Endothelial cell of umbilical vein (primary cell): ENCODE measurements around the gene PRKAR1B. TPM values are rescaled to one million over a fixed set of nuclear protein-coding genes. Genes with fewer than 3 reads are reported as not detected.

ENCODE experiments used
- BruUV-seq: library from RNA; stranded (reverse); fragments of 400-500 nt; replicated peaks from 2 replicates; lab custom pipeline; 2021; lab: Mats Ljungman, UMichigan
- CTCF ChIA-PET: fragments of 300-600, 350-600 bp; sonication (Branson Sonifier 250); formaldehyde crosslinking; loops from one replicate; lab custom pipeline; 2021; ENCODE audit warnings: antibody characterized with exemption, inconsistent platforms; lab: Charles Lee
- POLR2A ChIA-PET: fragments of 300-600, 350-600 bp; sonication (Branson Sonifier 250); formaldehyde crosslinking; loops from one replicate; lab custom pipeline; 2021; ENCODE audit warnings: antibody characterized with exemption, inconsistent platforms; lab: Charles Lee
- DNase-seq: peaks from one replicate; pipeline ENCODE4 v3.0.0-alpha.2; 2011; ENCODE audit warnings: low read depth, low spot score
- FAIRE-seq: peaks from 2 replicates; lab custom pipeline; 2011; peaks lifted over from hg19 to GRCh38; lab: Jason Lieb, UNC
- H2AFZ ChIP-seq: 2 replicates; pipeline ENCODE4 v1.6.0; 2012; ENCODE audit warnings: low read depth, low read length, control low read depth, inconsistent platforms
- H3K27ac ChIP-seq: 2 replicates; pipeline ENCODE4 v1.5.1; 2011; ENCODE audit warnings: low read depth, mild to moderate bottlenecking, control low read depth, low read length, moderate library complexity; ENCODE audit not compliant: insufficient read depth
- H3K27me3 ChIP-seq, 2 experiments: 2 replicates each; pipeline versions ENCODE4 v1.6.0 to v1.6.1; 2011; ENCODE audit warnings: low read length in 2 of 2, mixed read lengths in 1 of 2; ENCODE audit not compliant: control insufficient read depth in 2 of 2, insufficient read depth in 2 of 2
- H3K36me3 ChIP-seq, 2 experiments: 2 replicates in 1 of 2; 3 replicates in 1 of 2; pipeline ENCODE4 v1.5.1; 2011; ENCODE audit warnings: low read length in 2 of 2, mild to moderate bottlenecking in 1 of 2, moderate library complexity in 1 of 2; ENCODE audit not compliant: control insufficient read depth in 2 of 2, insufficient read depth in 2 of 2; ENCODE audit errors: extremely low read depth in 1 of 2
- H3K4me1 ChIP-seq: 3 replicates; pipeline ENCODE4 v1.5.1; 2011; ENCODE audit warnings: mild to moderate bottlenecking, low read length; ENCODE audit not compliant: control insufficient read depth, insufficient read depth; ENCODE audit errors: extremely low read depth
- H3K4me2 ChIP-seq: 2 replicates; pipeline ENCODE4 v1.6.1; 2011; ENCODE audit warnings: low read length, control low read depth, mixed read lengths; ENCODE audit not compliant: insufficient read depth
- H3K4me3 ChIP-seq, 3 experiments: fragments of 200-600 bp in 1 of 3; sonication (generic), shearing (Covaris generic) in 1 of 3; replicated peaks in 1 of 3; 2 replicates each; pipeline ENCODE4 v1.5.1; 2011 to 2016; ENCODE audit warnings: control low read depth in 3 of 3, low read length in 3 of 3, mild to moderate bottlenecking in 2 of 3, inconsistent platforms in 1 of 3, low read depth in 1 of 3, moderate library complexity in 1 of 3; ENCODE audit not compliant: insufficient read depth in 1 of 3
- H3K79me2 ChIP-seq: 2 replicates; pipeline ENCODE4 v1.6.0; 2012; ENCODE audit warnings: low read length, inconsistent platforms; ENCODE audit not compliant: control insufficient read depth, insufficient read depth
- H3K9ac ChIP-seq: replicated peaks from 2 replicates; pipeline ENCODE3; 2011; ENCODE audit warnings: low read length, control low read depth; ENCODE audit not compliant: insufficient read depth; ENCODE audit errors: extremely low read depth
- H3K9me1 ChIP-seq: replicated peaks from 3 replicates; pipeline ENCODE4 v1.6.0; 2011; ENCODE audit warnings: mild to moderate bottlenecking, low read length; ENCODE audit not compliant: control insufficient read depth, insufficient read depth; ENCODE audit errors: extremely low read depth
- H3K9me3 ChIP-seq: replicated peaks from 2 replicates; pipeline ENCODE4 v1.5.1; 2012; ENCODE audit warnings: low read length, inconsistent platforms; ENCODE audit not compliant: control insufficient read depth, insufficient read depth
- H4K20me1 ChIP-seq: replicated peaks from 2 replicates; pipeline ENCODE3; 2011; ENCODE audit warnings: mild to moderate bottlenecking, low read length; ENCODE audit not compliant: control insufficient read depth, insufficient read depth; ENCODE audit errors: extremely low read depth
- EZH2 ChIP-seq: IDR thresholded peaks from 2 replicates; pipeline ENCODE4 v1.6.1; 2012; ENCODE audit warnings: borderline replicate concordance, low read depth, mild to moderate bottlenecking, moderate library complexity, low read length, inconsistent platforms; ENCODE audit not compliant: severe bottlenecking
- FOS ChIP-seq: IDR thresholded peaks from 2 replicates; pipeline ENCODE4 v1.6.1; 2011; ENCODE audit warnings: mild to moderate bottlenecking, low read length, moderate library complexity, borderline replicate concordance; ENCODE audit not compliant: insufficient read depth
- GATA2 ChIP-seq: IDR thresholded peaks from 2 replicates; pipeline ENCODE4 v1.7.0; 2011; ENCODE audit warnings: low read depth, mild to moderate bottlenecking, moderate library complexity, mixed read lengths, low read length; ENCODE audit not compliant: insufficient read length, insufficient read depth
- JUN ChIP-seq: IDR thresholded peaks from 2 replicates; pipeline ENCODE4 v1.6.1; 2011; ENCODE audit warnings: borderline replicate concordance, low read depth; ENCODE audit not compliant: insufficient read length, insufficient read depth
- MYC ChIP-seq: IDR thresholded peaks from one replicate; pipeline ENCODE4 v1.6.1; 2011; ENCODE audit warnings: mild to moderate bottlenecking, low read depth, low read length
- POLR2A ChIP-seq: IDR thresholded peaks from 2 replicates; pipeline ENCODE4 v1.6.1; 2012; ENCODE audit warnings: low read depth, mild to moderate bottlenecking, control low read depth, low read length
- POLR2AphosphoS5 ChIP-seq: IDR thresholded peaks from 2 replicates; pipeline ENCODE4 v1.6.1; 2012; ENCODE audit warnings: low read depth, mild to moderate bottlenecking, control low read depth, low read length, moderate library complexity; ENCODE audit not compliant: insufficient read depth
- dilution Hi-C: fragments of 300-500 bp; cut with MboI; formaldehyde crosslinking; loops from one replicate; pipeline ENCODE4 v1.15.0; 2019; ENCODE audit warnings: low sequenced_read_pairs; ENCODE audit not compliant: extremely low pct_ligation_motif_present
- intact Hi-C: fragments of 100-400 bp; cut with micrococcal nuclease; formaldehyde crosslinking; loops from one replicate; pipeline ENCODE4 v1.10.0; 2022
- polyA plus RNA-seq, 4 experiments: library from polyadenylated mRNA; depleted of rRNA in 3 of 4; stranded (reverse) in 3 of 4; unstranded in 1 of 4; fragments of >200 nt; gene quantifications; 2 replicates each; pipeline versions ENCODE4 v1.2.1 to v1.2.3, GENCODE V29; 2011 to 2012; ENCODE audit warnings: missing spikeins in 1 of 4
- total RNA-seq: library from RNA; stranded (reverse); gene quantifications from 2 replicates; pipeline ENCODE4 v1.2.3, GENCODE V29; 2021
- TF ChIP-seq, protein P1 (sequence below): IDR thresholded peaks from 2 replicates; pipeline ENCODE4 v1.6.1; 2011; ENCODE audit not compliant: insufficient read depth, insufficient read length
- TF ChIP-seq, protein P2 (sequence below), 2 donors: IDR thresholded peaks; 1 replicate in 1 of 2; 2 replicates in 1 of 2; pipeline ENCODE4 v1.5.1; 2011; ENCODE audit warnings: low read length in 2 of 2, mild to moderate bottlenecking in 2 of 2, moderate library complexity in 2 of 2, control low read depth in 1 of 2, inconsistent platforms in 1 of 2, low read depth in 1 of 2; ENCODE audit not compliant: insufficient read depth in 1 of 2; ENCODE audit errors: extremely low read depth in 1 of 2

The PRKAR1B gene
- total and polyA plus RNA-seq, 2 donors (not counting 3 experiments of a cell fraction or from before 2014, with no cell fraction given) = 15.4 to 29.2 TPM

DNA sequence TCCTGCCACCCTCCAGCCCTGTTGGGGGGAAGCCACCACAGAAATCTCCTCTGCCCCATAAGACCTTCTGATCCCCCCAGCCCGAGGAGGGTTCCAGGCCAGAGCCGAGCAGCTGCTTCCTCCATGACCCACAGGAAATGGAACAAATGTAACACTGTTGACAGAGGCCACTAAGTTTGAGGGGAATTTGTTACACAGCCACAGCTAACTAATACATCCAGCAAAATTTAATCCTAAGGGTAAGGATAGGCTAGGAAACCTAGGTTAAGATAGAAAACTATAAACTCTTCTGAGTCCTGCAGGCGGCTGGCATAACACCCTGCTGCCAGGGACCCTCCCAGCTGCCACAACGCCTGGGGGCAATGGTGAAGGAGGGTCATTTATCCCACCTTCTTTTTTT is 140.6 kb downstream of the PRKAR1B start:
- dilution Hi-C loops = no loop called here
- H3K27ac ChIP-seq = no peak overlapping the region
- no peaks in the 10 kb centered on the region for H3K79me2 ChIP-seq
- no peak overlapping the region for H3K9ac ChIP-seq
- H3K4me3 ChIP-seq = no peak overlapping the region
- TF ChIP-seq JUN (no peak), GATA2 (no peak), POLR2A (no peak), MYC (no peak), FOS (no peak), POLR2AphosphoS5 (no peak), EZH2 (no peak)
- TF ChIP-seq, protein P1, sequence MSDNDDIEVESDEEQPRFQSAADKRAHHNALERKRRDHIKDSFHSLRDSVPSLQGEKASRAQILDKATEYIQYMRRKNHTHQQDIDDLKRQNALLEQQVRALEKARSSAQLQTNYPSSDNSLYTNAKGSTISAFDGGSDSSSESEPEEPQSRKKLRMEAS = no peak
- TF ChIP-seq, protein P2, sequence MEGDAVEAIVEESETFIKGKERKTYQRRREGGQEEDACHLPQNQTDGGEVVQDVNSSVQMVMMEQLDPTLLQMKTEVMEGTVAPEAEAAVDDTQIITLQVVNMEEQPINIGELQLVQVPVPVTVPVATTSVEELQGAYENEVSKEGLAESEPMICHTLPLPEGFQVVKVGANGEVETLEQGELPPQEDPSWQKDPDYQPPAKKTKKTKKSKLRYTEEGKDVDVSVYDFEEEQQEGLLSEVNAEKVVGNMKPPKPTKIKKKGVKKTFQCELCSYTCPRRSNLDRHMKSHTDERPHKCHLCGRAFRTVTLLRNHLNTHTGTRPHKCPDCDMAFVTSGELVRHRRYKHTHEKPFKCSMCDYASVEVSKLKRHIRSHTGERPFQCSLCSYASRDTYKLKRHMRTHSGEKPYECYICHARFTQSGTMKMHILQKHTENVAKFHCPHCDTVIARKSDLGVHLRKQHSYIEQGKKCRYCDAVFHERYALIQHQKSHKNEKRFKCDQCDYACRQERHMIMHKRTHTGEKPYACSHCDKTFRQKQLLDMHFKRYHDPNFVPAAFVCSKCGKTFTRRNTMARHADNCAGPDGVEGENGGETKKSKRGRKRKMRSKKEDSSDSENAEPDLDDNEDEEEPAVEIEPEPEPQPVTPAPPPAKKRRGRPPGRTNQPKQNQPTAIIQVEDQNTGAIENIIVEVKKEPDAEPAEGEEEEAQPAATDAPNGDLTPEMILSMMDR (IDR thresholded peaks at IDR 0.05; ENCODE audit: extremely low read depth in 1 of 2, insufficient read depth in 1 of 2, low read depth in 1 of 2, low read length in 2 of 2) = no peak
- DNase-seq = no peak
- H3K9me1 ChIP-seq = no peaks in the 10 kb centered on the region
- no peaks in the 10 kb centered on the region for H3K27me3 ChIP-seq
- no peaks in the 10 kb centered on the region for H3K9me3 ChIP-seq
- intact Hi-C loops = no loop called here
- H3K4me1 ChIP-seq = no peaks in the 10 kb centered on the region
- H2AFZ ChIP-seq = no peak overlapping the region
- H3K4me2 ChIP-seq = no peak overlapping the region
- no TSS peak for BruUV-seq
- POLR2A ChIA-PET = no interaction called here
- H4K20me1 ChIP-seq = no peaks in the 10 kb centered on the region
- FAIRE-seq = no peak
- H3K36me3 ChIP-seq = peaks cover 0 to 19% of the 10 kb centered on the region in 2 experiments
- CTCF ChIA-PET = no interaction called here
